Endothelial cell (in vitro differentiated cells): ENCODE results near the gene SIRT6. TPM values are rescaled to one million over a fixed set of nuclear protein-coding genes. Genes with fewer than 3 reads are reported as not detected.

ENCODE experiments used
- DNase-seq: peaks from one replicate; pipeline ENCODE4 v3.0.0; 2021; ENCODE audit warnings: low spot score
- H3K27ac Mint-ChIP-seq: one replicate; pipeline ENCODE4 v1.8.0; 2021; ENCODE audit warnings: mixed read lengths, inconsistent platforms; ENCODE audit not compliant: unreplicated experiment
- H3K27me3 Mint-ChIP-seq: one replicate; pipeline ENCODE4 v1.8.0; 2021; ENCODE audit warnings: mild to moderate bottlenecking, moderate library complexity, mixed read lengths, inconsistent platforms; ENCODE audit not compliant: unreplicated experiment
- H3K36me3 Mint-ChIP-seq: one replicate; pipeline ENCODE4 v1.8.0; 2021; ENCODE audit warnings: mild to moderate bottlenecking, low read depth, mixed read lengths, inconsistent platforms; ENCODE audit not compliant: unreplicated experiment
- H3K4me1 Mint-ChIP-seq: one replicate; pipeline ENCODE4 v1.8.0; 2021; ENCODE audit warnings: mild to moderate bottlenecking, mixed read lengths, inconsistent platforms; ENCODE audit not compliant: unreplicated experiment
- H3K4me3 Mint-ChIP-seq: one replicate; pipeline ENCODE4 v1.8.0; 2021; ENCODE audit warnings: mild to moderate bottlenecking, mixed read lengths, inconsistent platforms; ENCODE audit not compliant: unreplicated experiment
- H3K9me3 Mint-ChIP-seq: one replicate; pipeline ENCODE4 v1.8.0; 2021; ENCODE audit warnings: mixed read lengths, inconsistent platforms; ENCODE audit not compliant: unreplicated experiment
- total RNA-seq: library from RNA; stranded (reverse); fragmentation: NEBNext Ultra II Directional; extraction: Animal tissue kit (Norgen Biotek cat#: 25700); gene quantifications from one replicate; pipeline ENCODE4 v1.2.1, GENCODE V29; 2021; ENCODE audit not compliant: unreplicated experiment
- TF ChIP-seq, protein P1 (sequence below): fragments of 200-600 bp; sonication (generic); IDR thresholded peaks from one replicate; pipeline ENCODE4 v1.5.0; 2021; ENCODE audit warnings: antibody characterized with exemption; ENCODE audit not compliant: unreplicated experiment

The SIRT6 gene
- total RNA-seq, 1 donor from 2014 or later: 24.6 TPM

- H3K36me3 Mint-ChIP-seq: no peaks in the 10 kb centered on the region
- TF ChIP-seq, protein P1, sequence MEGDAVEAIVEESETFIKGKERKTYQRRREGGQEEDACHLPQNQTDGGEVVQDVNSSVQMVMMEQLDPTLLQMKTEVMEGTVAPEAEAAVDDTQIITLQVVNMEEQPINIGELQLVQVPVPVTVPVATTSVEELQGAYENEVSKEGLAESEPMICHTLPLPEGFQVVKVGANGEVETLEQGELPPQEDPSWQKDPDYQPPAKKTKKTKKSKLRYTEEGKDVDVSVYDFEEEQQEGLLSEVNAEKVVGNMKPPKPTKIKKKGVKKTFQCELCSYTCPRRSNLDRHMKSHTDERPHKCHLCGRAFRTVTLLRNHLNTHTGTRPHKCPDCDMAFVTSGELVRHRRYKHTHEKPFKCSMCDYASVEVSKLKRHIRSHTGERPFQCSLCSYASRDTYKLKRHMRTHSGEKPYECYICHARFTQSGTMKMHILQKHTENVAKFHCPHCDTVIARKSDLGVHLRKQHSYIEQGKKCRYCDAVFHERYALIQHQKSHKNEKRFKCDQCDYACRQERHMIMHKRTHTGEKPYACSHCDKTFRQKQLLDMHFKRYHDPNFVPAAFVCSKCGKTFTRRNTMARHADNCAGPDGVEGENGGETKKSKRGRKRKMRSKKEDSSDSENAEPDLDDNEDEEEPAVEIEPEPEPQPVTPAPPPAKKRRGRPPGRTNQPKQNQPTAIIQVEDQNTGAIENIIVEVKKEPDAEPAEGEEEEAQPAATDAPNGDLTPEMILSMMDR: no peak
- H3K9me3 Mint-ChIP-seq: no peaks in the 10 kb centered on the region
- no peak overlapping the region for H3K4me3 Mint-ChIP-seq
- H3K27ac Mint-ChIP-seq: no peak overlapping the region
- no peak for DNase-seq
- no peaks in the 10 kb centered on the region for H3K4me1 Mint-ChIP-seq
- peaks cover 8% of the 10 kb centered on the region for H3K27me3 Mint-ChIP-seq
Measured at GRCh38 chr19:4217429-4218264, 35.3 kb upstream of the SIRT6 start.

GRCh38 chr19:4216846-4217245, 34.5 kb upstream of the SIRT6 start:
- Mint-ChIP-seq H3K36me3 (no peaks in the 10 kb centered on the region), H3K4me1 (no peaks in the 10 kb centered on the region), H3K27ac (no peak overlapping the region), H3K9me3 (no peaks in the 10 kb centered on the region), H3K27me3 (peaks cover 10% of the 10 kb centered on the region), H3K4me3 (no peak overlapping the region)
- DNase-seq: no peak
- TF ChIP-seq, protein P1: no peak

DNA sequence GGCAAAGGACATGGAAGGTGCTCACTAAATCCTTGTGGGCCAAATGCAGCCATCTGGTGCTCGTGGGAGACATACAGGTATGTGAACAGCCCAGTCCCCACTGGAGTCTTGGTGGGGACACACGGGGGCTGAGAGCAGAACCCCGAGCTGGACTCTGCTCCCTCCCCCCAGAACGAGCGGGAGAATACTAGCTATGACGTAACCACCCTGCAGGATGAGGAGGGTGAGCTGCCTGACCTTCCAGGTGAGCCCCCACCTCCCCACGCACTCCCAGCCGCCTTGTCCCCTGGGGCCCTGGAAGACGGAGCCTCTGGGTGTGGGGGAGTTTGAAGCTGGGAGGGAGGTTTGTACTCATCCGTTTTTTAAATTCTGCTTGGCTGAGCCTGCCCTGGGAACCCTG, 33.4 kb upstream of the SIRT6 start:
- H3K36me3 Mint-ChIP-seq: no peaks in the 10 kb centered on the region
- H3K9me3 Mint-ChIP-seq: no peaks in the 10 kb centered on the region
- peaks cover 8% of the 10 kb centered on the region for H3K27me3 Mint-ChIP-seq
- no peaks in the 10 kb centered on the region for H3K4me1 Mint-ChIP-seq
- no peak overlapping the region for H3K27ac Mint-ChIP-seq
- DNase-seq: no peak
- no peak overlapping the region for H3K4me3 Mint-ChIP-seq
- TF ChIP-seq, protein P1: no peak

DNA sequence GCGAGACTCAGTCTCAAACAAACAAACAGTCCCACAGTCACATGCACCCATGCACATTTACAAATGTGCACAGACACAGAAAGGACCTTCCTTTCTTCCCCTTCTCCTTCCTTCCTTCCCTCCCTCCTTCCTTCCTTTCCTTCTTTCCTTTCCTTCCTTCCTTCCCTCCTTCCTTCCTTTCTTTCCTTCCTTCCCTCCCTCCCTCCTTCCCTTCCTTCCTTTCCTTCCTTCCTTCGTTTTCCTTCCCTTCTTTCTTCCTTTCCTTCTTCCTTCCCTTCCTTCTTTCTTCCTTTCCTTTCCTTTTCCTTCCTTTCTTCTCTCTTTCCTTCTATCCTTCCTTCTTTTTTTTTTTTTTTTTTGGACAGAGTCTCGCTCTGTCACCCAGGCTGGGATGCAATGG, 30.8 kb upstream of the SIRT6 start:
- H3K9me3 Mint-ChIP-seq: no peaks in the 10 kb centered on the region
- H3K27ac Mint-ChIP-seq: no peak overlapping the region
- H3K4me3 Mint-ChIP-seq: no peak overlapping the region

DNA sequence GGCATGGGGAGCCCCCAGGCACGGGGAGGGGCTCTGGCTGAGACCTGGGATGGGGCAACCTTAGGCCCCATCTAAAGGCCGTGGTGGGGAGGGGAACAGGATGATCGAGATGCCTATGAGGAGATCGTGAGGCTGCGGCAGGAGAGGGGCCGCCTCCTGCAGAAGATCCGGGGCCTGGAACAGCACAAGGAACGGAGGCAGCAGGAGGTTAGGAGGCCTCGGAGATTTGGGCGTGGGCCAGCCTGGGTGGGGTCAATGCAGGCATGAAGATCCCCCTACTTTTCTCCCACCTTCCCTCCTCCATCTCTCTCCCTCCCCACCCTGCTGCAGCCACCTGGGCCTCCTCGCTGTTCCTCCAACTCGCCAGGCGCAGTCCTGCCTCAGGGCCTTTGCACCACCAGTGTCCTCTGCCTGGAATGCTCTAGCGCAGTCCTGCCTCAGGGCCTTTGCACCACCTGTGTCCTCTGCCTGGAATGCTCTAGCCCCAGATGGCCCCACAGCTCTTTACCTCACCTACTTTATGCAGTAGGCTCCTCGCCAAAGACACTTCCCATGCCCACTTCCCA, 27.9 kb upstream of the SIRT6 start:
- Mint-ChIP-seq H3K4me3 (no peak overlapping the region), H3K27me3 (peaks cover 5% of the 10 kb centered on the region), H3K9me3 (no peaks in the 10 kb centered on the region), H3K4me1 (no peaks in the 10 kb centered on the region), H3K27ac (no peak overlapping the region), H3K36me3 (no peaks in the 10 kb centered on the region)
- TF ChIP-seq, protein P1: no peak
- DNase-seq: no peak

More for the DNA sequence above, 30.8 kb upstream of the SIRT6 start:
- TF ChIP-seq, protein P1: no peak
- no peak for DNase-seq
- no peaks in the 10 kb centered on the region for H3K36me3 Mint-ChIP-seq
- H3K4me1 Mint-ChIP-seq: no peaks in the 10 kb centered on the region
- H3K27me3 Mint-ChIP-seq: peaks cover 4% of the 10 kb centered on the region
